Neural progenitor cell (in vitro differentiated cells): ENCODE results near the gene FJX1. TPM values are rescaled to one million over a fixed set of nuclear protein-coding genes. Genes with fewer than 3 reads are reported as not detected.

Experiments used
- DNase-seq: peaks from one replicate; pipeline ENCODE4 v3.0.0-alpha.2; 2016; ENCODE audit warnings: low spot score
- H2AFZ ChIP-seq: fragments of 200-600 bp; sonication (generic); replicated peaks from 2 replicates; pipeline ENCODE4 v1.6.1; 2016; ENCODE audit warnings: antibody characterized with exemption
- H3F3A ChIP-seq: fragments of 200-600 bp; sonication (generic); 2 replicates; pipeline ENCODE4 v1.6.1; 2016; ENCODE audit warnings: antibody characterized with exemption, low read depth
- H3K27ac ChIP-seq: fragments of 200-600 bp; sonication (generic); 2 replicates; pipeline ENCODE4 v1.5.1; 2016; ENCODE audit warnings: mild to moderate bottlenecking
- H3K27me3 ChIP-seq: fragments of 200-600 bp; sonication (generic); 2 replicates; pipeline ENCODE4 v1.6.1; 2016; ENCODE audit warnings: mild to moderate bottlenecking, moderate library complexity
- H3K36me3 ChIP-seq: fragments of 200-600 bp; sonication (generic); 2 replicates; pipeline ENCODE4 v1.5.1; 2016
- H3K4me1 ChIP-seq: fragments of 200-600 bp; sonication (generic); 2 replicates; pipeline ENCODE4 v1.6.1; 2016; ENCODE audit warnings: mixed run types
- H3K4me2 ChIP-seq: fragments of 200-600 bp; sonication (generic); 2 replicates; pipeline ENCODE4 v1.6.1; 2016
- H3K4me3 ChIP-seq: fragments of 200-600 bp; sonication (generic); 2 replicates; pipeline ENCODE4 v1.5.1; 2016
- H3K79me2 ChIP-seq: fragments of 200-600 bp; sonication (generic); 2 replicates; pipeline ENCODE4 v1.6.1; 2016; ENCODE audit warnings: low read depth
- H3K9ac ChIP-seq: fragments of 200-600 bp; sonication (generic); 2 replicates; pipeline ENCODE4 v1.6.1; 2016
- H3K9me3 ChIP-seq: fragments of 200-600 bp; sonication (generic); 2 replicates; pipeline ENCODE4 v1.5.1; 2016; ENCODE audit warnings: low read depth
- H4K20me1 ChIP-seq: fragments of 200-600 bp; sonication (generic); 2 replicates; pipeline ENCODE4 v1.6.1; 2016; ENCODE audit warnings: low read depth
- H3K27ac Mint-ChIP-seq: 3 replicates; pipeline ENCODE4 v1.8.0; 2021; ENCODE audit warnings: mixed read lengths
- H3K27me3 Mint-ChIP-seq: 2 replicates; pipeline ENCODE4 v1.8.0; 2022; ENCODE audit warnings: low read depth, mild to moderate bottlenecking, inconsistent platforms, moderate library complexity, mixed read lengths; ENCODE audit not compliant: insufficient read depth
- H3K36me3 Mint-ChIP-seq: 3 replicates; pipeline ENCODE4 v1.8.0; 2021; ENCODE audit warnings: mixed read lengths
- H3K4me1 Mint-ChIP-seq: 3 replicates; pipeline ENCODE4 v1.8.0; 2021; ENCODE audit warnings: mixed read lengths
- H3K4me3 Mint-ChIP-seq: 3 replicates; pipeline ENCODE4 v1.8.0; 2021; ENCODE audit warnings: mild to moderate bottlenecking, moderate library complexity, mixed read lengths
- H3K9me3 Mint-ChIP-seq: 3 replicates; pipeline ENCODE4 v1.8.0; 2020; ENCODE audit warnings: mixed read lengths
- EZH2 ChIP-seq: fragments of 200-600 bp; sonication (generic); IDR thresholded peaks from 2 replicates; pipeline ENCODE4 v1.6.1; 2017; ENCODE audit warnings: antibody characterized with exemption, mild to moderate bottlenecking, moderate library complexity
- EZH2phosphoT487 ChIP-seq: fragments of 200-600 bp; sonication (generic); IDR thresholded peaks from 2 replicates; pipeline ENCODE4 v1.6.1; 2017; ENCODE audit warnings: antibody characterized with exemption
- total RNA-seq: library from RNA; depleted of rRNA; stranded (reverse); fragments of >200 nt; gene quantifications from 2 replicates; pipeline ENCODE4 v1.2.3, GENCODE V29; 2015; ENCODE audit warnings: low replicate concordance
- TF ChIP-seq, protein P1 (sequence below): fragments of 200-600 bp; sonication (generic); IDR thresholded peaks from 2 replicates; pipeline ENCODE4 v1.5.1; 2017; ENCODE audit warnings: antibody characterized with exemption, mild to moderate bottlenecking

FJX1 gene
- total RNA-seq, 1 donor from 2014 or later, result 53.3 TPM

DNA sequence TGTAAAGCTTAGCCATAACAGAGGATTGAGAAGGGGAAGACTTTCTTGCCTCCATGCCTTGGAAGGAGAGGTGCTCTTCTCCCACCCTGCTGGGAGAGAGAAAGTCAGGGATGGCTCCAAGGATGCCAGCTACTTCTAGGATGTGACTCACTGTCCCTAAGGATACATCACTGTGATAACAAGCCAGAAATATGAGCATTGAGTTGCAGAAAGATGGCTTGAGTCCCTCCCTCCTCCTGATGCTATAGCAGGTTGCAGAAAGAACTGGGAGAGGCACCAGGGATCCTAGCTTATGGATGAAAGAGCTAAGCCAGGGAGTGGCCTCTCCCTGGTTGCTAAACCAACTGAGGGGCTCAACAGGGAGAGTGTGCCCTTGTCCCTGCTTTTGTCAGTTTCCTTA is 27.8 kb upstream of the FJX1 start:
- Histone ChIP-seq H3K79me2 (no peaks in the 10 kb centered on the region), H3F3A (no peaks in the 10 kb centered on the region), H4K20me1 (no peaks in the 10 kb centered on the region), H3K36me3 (no peaks in the 10 kb centered on the region), H3K4me3 (no peak overlapping the region), H3K27ac (no peak overlapping the region), H3K4me1 (peaks cover 31% of the 10 kb centered on the region), H2AFZ (no peak overlapping the region), H3K9me3 (no peaks in the 10 kb centered on the region), H3K9ac (no peak overlapping the region), H3K4me2 (no peak overlapping the region), H3K27me3 (no peaks in the 10 kb centered on the region)
- peaks cover 3% of the 10 kb centered on the region for H3K27me3 Mint-ChIP-seq
- H3K9me3 Mint-ChIP-seq, result no peaks in the 10 kb centered on the region
- no peak for DNase-seq
- H3K27ac Mint-ChIP-seq, result no peak overlapping the region
- no peaks in the 10 kb centered on the region for H3K36me3 Mint-ChIP-seq
- no peak for TF ChIP-seq EZH2phosphoT487
- TF ChIP-seq, protein P1, sequence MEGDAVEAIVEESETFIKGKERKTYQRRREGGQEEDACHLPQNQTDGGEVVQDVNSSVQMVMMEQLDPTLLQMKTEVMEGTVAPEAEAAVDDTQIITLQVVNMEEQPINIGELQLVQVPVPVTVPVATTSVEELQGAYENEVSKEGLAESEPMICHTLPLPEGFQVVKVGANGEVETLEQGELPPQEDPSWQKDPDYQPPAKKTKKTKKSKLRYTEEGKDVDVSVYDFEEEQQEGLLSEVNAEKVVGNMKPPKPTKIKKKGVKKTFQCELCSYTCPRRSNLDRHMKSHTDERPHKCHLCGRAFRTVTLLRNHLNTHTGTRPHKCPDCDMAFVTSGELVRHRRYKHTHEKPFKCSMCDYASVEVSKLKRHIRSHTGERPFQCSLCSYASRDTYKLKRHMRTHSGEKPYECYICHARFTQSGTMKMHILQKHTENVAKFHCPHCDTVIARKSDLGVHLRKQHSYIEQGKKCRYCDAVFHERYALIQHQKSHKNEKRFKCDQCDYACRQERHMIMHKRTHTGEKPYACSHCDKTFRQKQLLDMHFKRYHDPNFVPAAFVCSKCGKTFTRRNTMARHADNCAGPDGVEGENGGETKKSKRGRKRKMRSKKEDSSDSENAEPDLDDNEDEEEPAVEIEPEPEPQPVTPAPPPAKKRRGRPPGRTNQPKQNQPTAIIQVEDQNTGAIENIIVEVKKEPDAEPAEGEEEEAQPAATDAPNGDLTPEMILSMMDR, result no peak
- no peak for TF ChIP-seq EZH2
- peaks cover 16% of the 10 kb centered on the region for H3K4me1 Mint-ChIP-seq
- H3K4me3 Mint-ChIP-seq, result no peak overlapping the region

DNA sequence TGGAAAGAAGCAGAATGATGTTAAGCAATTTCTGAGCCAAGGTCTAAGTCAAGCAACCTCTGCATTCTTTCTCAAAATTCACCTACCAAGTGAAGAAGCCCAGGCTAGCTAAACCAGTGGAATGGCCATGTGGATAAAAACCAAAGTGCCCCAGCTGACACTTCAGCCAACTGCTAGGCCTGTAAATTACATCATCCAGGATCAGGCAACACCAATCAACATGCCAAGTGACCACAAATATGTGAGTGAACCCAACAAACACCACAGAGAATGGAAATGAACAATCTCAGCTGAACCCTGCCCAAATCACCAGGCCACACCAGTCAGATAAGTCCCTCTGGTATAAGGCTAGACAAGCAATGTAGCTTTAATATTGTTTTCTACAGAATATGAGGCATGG is 25.1 kb upstream of the FJX1 start:
- Mint-ChIP-seq H3K36me3 (no peaks in the 10 kb centered on the region), H3K4me3 (no peak overlapping the region), H3K9me3 (no peaks in the 10 kb centered on the region), H3K27ac (no peak overlapping the region), H3K27me3 (peaks cover 5% of the 10 kb centered on the region), H3K4me1 (peaks cover 4% of the 10 kb centered on the region)
- DNase-seq, result no peak
- H3K27me3 ChIP-seq, result no peaks in the 10 kb centered on the region
- peaks cover 14% of the 10 kb centered on the region for H3K4me1 ChIP-seq
- H3K36me3 ChIP-seq, result no peaks in the 10 kb centered on the region
- H3F3A ChIP-seq, result no peaks in the 10 kb centered on the region
- no peak overlapping the region for H3K9ac ChIP-seq
- H3K79me2 ChIP-seq, result no peaks in the 10 kb centered on the region
- no peaks in the 10 kb centered on the region for H4K20me1 ChIP-seq
- H3K4me3 ChIP-seq, result no peak overlapping the region
- TF ChIP-seq, protein P1, result no peak
- TF ChIP-seq EZH2phosphoT487 (no peak), EZH2 (no peak)
- no peak overlapping the region for H3K27ac ChIP-seq
- no peaks in the 10 kb centered on the region for H3K9me3 ChIP-seq
- H3K4me2 ChIP-seq, result no peak overlapping the region
- H2AFZ ChIP-seq, result no peak overlapping the region

DNA sequence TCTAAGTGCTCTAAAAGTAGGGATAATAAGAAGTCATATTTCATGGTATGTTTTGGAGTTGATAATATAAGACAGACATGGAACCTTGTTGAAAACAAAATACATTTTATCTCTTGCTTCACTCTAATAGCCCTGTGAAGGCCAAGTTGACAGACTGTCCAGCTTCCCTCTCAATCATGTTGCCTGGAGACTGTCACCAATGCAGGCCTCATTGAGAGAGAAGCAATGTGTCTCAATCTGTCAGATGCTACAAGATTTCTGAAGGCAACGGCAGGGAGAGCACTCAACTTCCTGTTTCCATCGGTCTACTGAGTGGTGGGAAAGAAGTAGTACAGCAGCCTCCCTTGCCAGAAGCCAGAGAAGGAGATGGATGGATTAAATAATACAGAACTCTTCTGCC is 23.6 kb upstream of the FJX1 start:
- no peak for DNase-seq
- H3K4me1 Mint-ChIP-seq, result no peaks in the 10 kb centered on the region
- no peak overlapping the region for H3K27ac ChIP-seq
- H2AFZ ChIP-seq, result no peak overlapping the region
- no peaks in the 10 kb centered on the region for H3K27me3 ChIP-seq
- no peaks in the 10 kb centered on the region for H3K9me3 ChIP-seq
- no peak overlapping the region for H3K27ac Mint-ChIP-seq
- H3K27me3 Mint-ChIP-seq, result peaks cover 2% of the 10 kb centered on the region
- H3K79me2 ChIP-seq, result no peaks in the 10 kb centered on the region
- H3K4me3 Mint-ChIP-seq, result no peak overlapping the region
- H3K36me3 Mint-ChIP-seq, result no peaks in the 10 kb centered on the region
- H3K4me2 ChIP-seq, result no peak overlapping the region
- no peaks in the 10 kb centered on the region for H3K9me3 Mint-ChIP-seq
- H3K4me3 ChIP-seq, result no peak overlapping the region
- no peak overlapping the region for H3K9ac ChIP-seq
- TF ChIP-seq, protein P1, result no peak
- TF ChIP-seq EZH2 (no peak), EZH2phosphoT487 (no peak)
- no peaks in the 10 kb centered on the region for H4K20me1 ChIP-seq
- H3K4me1 ChIP-seq, result peaks cover 4% of the 10 kb centered on the region
- H3K36me3 ChIP-seq, result no peaks in the 10 kb centered on the region
- no peaks in the 10 kb centered on the region for H3F3A ChIP-seq
